Raji (cell line): ENCODE measurements around the gene LAGE3.

Experiments
- POLR2A ChIP-seq: IDR thresholded peaks from 2 replicates; pipeline ENCODE4 v1.6.1; 2011; ENCODE audit warnings: low read depth, low read length, control low read depth; ENCODE audit not compliant: insufficient read depth

Gene LAGE3

GRCh38 chrX:154458954-154459778, 19.9 kb downstream of the LAGE3 start:
- no peak for TF ChIP-seq POLR2A

GRCh38 chrX:154458116-154458953, 20.7 kb downstream of the LAGE3 start, which contains the start of gene PLXNA3:
Gene PLXNA3 (plus strand): TSS chrX:154458281. CDS start chrX:154460184, 1,903 bp downstream.
- peak; percentile 40 for TF ChIP-seq POLR2A

DNA sequence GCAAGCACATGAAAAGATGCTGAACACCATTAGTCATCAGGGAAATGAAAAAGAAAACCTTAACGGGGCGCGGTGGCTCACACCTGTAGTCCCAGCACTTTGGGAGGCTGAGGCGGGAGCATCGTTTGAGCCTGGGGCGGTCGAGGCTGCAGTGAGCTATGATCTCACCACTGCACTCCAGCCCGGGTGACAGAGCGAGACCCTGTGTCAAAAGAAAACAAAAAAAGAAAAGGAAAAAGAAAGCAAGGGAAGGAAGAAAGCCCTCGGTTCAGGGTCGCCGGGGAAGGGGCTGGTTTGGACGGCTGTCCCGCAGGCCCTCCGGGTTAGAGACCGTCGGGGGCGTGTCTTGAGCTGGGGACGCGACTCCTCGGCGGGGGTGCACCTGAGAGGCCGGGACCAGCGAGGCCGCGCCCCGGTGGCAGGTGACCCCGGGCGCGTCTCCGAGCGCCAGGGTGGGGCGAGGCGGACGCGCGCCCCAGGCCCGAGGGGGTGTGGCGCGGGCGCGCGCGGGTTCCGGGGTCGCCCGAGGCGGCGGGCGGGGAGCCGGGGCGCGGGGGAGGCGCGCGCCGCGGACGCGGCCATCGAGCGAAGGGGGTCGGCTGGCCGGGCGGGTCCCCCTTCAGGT, 21.5 kb downstream of the LAGE3 start:
- TF ChIP-seq POLR2A, result no peak

DNA sequence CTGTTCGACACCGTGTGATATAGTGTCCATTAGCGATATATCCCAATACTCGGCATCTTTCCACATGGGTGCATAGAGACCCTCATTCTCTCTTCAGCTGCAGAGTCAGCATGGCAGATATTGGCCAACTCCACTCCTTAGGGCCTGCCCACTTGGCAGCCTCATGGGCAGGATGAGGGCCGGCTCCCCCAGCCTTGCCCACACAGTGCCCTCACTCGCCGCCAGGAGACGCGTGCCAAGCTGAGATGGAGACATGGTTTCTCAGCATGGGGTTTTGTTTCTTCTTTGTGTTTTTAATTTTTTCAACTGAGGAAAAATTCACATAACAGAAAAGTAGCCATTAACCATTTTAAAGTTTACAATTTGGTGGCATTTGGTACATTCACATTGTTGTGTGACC, 26.3 kb downstream of the LAGE3 start:
- TF ChIP-seq POLR2A, result no peak

DNA sequence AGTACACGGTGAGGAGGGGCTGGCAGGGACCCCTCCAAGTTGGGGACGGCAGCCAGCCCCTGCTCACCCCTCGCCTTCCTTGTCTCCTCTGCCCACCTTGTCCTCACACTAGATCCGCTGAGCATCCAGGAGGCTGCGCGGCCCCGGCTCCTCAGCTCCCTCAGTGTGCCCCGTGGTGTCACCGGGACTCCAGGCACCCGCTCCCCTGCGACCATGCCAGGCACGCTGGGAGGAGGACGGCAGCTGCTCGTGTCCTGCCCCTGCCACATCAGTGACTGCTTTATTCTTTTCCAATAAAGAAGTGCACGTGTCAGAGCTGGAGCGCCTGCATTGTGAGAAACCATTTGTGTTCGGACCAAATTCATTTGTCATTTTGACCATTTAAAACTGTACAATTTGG, 28.8 kb downstream of the LAGE3 start:
- TF ChIP-seq POLR2A, result no peak

DNA sequence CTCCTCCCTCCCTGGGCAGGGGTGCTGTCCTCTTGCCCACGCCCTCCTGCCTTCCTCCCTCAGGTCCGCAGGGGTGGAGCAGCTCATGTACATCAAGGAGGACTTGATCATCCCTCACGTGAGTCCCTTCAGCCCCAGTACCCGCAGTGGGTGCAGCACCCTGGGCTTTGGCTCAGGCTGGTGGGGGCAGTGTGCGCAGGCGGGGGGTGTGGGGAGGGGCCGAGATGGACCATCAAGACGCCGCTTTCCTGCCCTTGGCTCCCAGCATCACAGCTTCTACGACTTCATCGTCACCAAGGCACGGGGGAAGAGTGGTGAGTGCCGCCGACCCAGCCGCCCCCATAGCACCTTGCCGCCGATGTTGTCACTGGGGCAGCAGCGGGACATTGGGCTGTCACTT, 29.5 kb downstream of the LAGE3 start:
- no peak for TF ChIP-seq POLR2A

DNA sequence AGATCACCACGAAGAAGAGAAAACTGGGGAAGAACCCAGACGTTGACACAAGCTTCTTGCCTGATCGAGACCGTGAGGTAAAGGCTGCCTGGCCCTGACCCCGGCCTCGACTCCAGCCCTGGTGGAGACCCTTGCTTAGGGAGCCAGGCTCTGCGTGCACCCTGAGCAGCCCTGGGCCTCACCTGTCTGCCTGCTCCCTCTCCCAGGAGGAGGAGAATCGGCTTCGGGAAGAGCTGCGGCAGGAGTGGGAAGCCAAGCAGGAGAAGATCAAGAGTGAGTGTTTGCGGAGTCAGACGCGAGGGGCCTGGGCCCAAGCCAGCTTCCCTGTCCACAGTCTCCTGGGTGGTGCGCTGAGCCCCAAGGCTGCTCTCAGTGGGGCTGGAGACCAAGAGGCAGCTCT, 30.6 kb downstream of the LAGE3 start:
- no peak for TF ChIP-seq POLR2A

DNA sequence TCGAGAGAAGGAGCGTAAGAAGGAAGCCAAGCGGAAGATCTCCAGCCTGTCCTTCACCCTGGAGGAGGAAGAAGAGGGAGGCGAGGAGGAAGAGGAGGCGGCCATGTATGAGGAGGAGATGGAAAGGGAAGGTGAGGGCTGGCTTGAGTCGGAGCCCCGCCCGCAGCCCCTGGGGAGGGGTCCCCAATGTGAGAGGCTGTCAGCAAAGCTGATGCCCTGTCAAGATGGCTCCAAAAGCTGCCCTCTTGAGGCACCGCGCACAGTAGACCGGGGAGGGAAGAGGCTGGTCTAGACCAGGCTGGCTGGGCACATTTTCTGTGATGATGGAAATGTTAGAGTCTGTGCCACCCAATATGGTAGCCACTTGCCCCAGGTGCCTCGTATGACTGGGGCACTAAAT, 32.7 kb downstream of the LAGE3 start:
- no peak for TF ChIP-seq POLR2A

DNA sequence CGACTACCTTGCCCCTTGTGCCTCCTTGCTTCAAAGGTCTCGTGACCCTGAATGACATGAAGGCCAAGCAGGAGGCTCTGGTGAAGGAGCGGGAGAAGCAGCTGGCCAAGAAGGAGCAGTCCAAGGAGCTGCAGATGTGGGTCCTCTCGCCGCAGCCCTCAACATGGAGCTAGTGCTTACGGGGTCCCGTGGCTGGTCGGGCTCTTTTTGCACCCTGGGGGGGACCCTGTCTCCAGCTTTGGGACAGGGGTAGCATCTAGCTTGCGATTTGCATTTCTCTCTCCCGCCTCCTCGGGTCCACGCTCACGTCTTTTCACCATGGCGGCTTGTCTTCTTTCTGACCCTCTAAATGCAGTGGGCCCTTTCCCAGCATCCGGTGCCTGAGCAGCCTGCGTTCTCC, 33.3 kb downstream of the LAGE3 start:
- TF ChIP-seq POLR2A, result no peak

GRCh38 chrX:154444755-154445246, 34.3 kb downstream of the LAGE3 start:
- TF ChIP-seq POLR2A, result no peak

GRCh38 chrX:154443992-154444754, 34.9 kb downstream of the LAGE3 start, which contains the start of gene FAM50A:
Gene FAM50A (plus strand): TSS chrX:154444141. CDS start chrX:154444236, 95 bp downstream.
- 0 out of 2 replicates have a peak, but pooled peaks have one; percentile 21 for TF ChIP-seq POLR2A

- TF ChIP-seq POLR2A, result no peak
These were observed 35.6 kb downstream of the LAGE3 start for GRCh38 chrX:154443479-154443910.

GRCh38 chrX:154441984-154442707, 36.9 kb downstream of the LAGE3 start:
- TF ChIP-seq POLR2A, result no peak

- no peak for TF ChIP-seq POLR2A
These were observed 37.5 kb downstream of the LAGE3 start for GRCh38 chrX:154441564-154441963.
